ENCODE results near the gene PKNOX1. TPM values are rescaled to one million over a fixed set of nuclear protein-coding genes. Genes with fewer than 3 reads are reported as not detected.
"Not testable (repeated sequence)": the region's sequence is repeated elsewhere in the genome, so short reads cannot be mapped to it uniquely, and the experiment has no call there.

PKNOX1 gene
- polyA plus RNA-seq, 10 donors: 14.3 to 19.9 (median 17.0) TPM

DNA sequence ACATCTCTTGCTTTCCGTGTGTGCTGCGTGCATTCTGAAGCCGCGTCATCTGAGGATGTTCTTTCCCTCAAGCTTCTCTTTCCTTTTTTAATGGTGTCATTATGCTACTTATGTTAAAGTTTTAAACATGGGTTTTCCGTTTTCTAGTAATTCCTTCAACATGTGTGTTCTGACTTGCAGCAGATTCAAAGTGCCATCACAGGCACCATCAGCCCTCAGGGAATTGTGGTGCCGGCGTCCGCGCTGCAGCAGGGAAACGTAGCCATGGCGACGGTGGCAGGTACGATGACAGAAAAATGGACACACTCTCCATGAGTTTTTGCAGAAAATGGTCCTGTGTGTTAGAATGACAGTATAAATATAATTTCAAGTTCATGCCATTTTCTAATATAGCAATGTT, 42.4 kb downstream of the PKNOX1 start:
- DNase-seq: no peak

DNA sequence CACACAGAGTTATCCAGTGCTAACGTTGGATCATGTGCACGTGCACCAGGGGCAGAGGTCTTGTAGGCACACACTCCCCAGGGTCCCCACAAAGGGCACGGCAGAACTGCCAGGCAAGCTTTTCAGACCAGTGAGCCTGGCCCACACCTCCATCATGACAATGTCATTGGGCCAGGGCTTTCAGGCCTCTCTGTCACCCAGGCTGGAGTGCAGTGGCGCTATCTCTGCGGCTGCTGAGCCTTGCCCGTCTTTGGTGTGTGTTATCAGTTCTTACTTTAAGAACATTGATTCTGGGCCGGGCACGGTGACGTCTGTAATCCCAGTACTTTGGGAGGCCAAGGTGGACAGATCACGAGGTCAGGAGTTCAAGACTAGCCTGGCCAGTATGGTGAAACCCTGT, 44.2 kb downstream of the PKNOX1 start:
- DNase-seq: no peak

DNA sequence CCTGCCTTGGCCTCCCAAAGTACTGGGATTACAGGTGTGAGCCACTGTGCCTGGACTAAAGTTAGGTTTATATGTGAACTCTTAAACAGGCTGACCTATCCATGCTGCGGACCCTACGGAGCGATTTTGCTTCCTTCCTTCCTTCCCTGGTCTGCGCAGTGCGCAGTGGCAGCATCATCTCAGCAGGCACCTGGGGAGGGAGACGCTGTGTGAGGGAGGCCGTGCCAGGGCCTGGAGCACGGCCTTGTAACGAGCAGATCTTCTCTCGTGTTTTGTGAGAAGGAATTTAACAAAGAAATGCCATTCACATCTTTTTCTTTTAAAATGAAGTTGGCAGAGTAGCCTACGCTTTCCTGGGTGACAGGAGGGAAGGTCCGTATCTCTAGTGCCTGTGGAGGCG, 45.8 kb downstream of the PKNOX1 start:
- DNase-seq: no peak

DNA sequence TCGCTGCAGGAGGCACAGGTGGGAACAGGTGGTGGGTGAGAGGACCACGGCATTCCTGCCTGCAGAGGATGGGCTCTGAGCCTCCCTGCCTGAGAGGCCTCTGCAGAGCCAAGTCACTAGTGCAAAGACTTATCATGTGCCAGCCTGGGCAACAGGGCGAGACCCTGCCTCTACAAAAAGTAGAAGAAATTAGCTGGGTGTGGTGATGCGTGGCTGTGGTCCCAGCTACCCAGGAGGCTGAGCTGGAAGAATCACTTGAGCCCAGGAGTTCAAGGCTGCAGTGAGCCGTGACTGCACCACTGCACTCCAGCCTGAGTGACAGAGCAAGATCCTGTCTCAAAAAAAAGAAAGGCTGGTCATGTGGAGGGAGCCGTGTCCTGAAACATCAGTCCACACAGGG, 46.4 kb downstream of the PKNOX1 start:
- DNase-seq: no peak

DNA sequence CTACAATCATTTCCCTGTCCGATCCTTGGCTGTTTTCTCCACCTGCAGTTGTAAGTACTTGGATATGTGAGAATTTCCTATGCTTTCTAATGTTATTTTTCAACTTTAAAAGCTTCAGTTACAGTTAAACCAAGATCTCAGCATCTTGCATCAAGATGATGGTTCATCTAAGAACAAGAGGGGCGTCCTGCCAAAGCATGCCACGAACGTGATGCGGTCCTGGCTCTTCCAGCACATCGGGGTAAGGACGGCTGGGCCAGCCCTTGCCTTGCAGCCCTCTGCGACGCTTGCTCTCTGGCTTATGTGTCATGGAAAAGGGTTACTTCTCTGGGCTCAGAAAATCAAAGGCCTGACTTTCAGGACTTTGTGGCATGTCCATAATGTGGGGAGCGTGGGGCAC, 46.8 kb downstream of the PKNOX1 start:
- DNase-seq: no peak

DNA sequence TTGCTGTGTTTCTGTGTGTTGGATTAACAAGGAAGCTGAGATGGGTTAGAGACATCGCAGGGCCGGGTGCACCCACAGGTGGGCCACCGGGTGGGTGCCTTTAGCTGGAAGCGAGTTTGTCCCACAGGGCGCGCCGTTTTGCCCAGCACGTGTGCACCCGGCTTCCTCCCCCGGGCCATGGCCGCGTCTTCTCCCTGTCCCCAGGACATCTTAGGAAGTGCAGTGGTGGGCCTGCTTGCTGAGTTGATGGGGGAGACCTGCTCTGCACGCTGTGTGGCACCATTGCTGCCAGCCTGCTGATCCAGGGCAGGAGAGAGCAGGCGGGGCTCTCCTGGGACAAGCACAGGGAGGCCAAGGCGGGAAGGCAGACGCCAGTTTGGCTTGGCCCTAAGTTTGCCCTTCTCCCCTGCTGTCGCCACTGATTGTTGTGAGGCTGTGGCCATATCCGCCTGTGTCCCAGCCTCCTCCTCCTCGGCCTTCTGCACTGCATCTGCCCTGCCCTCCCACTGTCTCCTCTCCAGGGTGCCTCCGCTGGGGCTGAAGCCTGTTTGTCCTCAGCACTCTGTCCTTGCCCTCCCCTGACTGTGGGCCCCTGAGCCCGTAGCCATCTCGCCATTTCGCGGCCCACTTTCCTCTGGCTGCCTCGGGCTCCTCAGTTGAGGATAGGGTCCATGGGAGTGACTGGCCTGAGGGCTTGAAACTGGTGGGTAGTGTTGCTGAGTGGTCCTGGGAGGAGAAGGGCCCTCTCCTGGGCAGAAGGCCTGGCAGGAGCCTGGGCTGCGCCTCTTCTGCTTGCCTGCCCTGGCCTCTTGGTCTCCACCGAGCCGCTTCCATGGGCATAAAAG, 47.6 kb downstream of the PKNOX1 start:
- DNase-seq: no peak

DNA sequence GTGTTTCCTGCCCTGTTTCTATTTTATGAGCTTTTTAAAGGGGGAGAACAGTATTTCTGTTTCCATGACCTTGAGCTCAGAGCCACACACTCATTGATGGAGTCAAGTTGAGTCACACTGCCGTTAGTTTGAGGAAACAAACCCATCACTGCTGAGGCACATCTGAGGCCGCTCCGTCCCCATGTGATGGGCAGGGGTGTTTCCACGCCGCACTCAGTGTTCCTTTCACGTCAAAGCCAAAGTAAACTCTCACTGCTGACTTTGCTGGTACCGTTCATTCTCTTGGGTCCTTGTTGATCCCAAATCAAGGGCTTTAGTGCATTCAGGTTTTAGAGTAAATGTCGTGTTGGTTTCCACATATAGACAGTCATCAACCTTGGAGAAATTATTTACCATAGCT, 48.8 kb downstream of the PKNOX1 start:
- DNase-seq: no peak

DNA sequence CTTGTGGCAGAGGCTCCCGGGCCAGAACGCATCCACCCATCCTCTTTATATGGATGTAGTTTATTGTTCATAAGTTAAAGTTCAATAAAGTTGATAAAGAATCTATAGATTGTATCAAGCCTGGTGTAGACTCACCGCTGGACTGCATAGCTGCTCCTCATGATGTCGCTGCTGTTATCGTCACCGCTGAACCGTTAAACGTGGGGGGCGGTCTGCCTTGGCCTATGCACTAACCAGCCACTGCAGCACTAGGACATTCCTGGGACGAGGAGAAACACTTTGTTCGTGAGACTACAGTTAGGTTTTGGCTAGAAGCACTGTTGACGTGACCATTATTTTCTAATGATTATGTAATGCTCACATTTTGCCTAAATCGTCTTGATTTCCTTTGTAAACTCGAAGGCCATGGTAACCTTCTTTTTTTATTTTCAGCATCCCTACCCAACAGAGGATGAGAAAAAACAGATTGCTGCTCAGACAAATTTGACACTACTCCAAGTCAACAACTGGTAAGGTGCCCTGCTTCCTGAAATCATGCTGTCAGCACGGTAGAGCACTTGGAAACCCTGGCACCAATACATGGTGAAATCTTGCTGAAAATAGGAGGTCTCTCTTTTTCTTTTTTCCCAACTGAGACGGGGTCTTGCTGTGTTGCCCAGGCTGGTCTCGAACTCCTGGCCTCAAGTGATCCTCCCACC, 50.2 kb downstream of the PKNOX1 start:
- DNase-seq: no peak

DNA sequence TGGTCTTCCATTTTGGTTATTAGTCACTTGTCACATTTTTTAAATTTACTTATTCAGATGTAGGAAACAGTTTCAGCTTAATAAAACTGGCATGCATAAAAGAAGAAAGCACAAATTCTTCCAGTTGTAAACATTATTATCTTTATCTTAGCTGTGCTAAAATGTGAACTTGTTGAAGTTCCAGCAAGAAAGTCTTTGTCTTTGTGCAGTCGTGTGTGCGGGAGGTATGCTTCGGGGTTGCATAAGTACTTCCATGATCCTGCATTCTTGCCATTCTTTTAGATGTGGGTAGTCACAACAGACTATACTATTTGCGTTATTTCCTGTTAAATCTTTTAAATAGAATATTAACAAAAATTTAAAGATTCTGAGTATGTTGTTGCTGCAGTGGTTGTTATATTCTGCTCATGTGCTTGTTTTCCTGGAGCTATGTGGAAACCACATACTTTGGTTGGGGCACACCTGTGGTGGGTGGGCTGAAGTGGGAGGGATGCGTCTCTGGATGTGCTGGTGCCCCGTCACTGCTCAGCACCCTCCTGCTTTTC, 51.3 kb downstream of the PKNOX1 start:
- peak in 1 of 3 donors; percentile 19 for DNase-seq

DNA sequence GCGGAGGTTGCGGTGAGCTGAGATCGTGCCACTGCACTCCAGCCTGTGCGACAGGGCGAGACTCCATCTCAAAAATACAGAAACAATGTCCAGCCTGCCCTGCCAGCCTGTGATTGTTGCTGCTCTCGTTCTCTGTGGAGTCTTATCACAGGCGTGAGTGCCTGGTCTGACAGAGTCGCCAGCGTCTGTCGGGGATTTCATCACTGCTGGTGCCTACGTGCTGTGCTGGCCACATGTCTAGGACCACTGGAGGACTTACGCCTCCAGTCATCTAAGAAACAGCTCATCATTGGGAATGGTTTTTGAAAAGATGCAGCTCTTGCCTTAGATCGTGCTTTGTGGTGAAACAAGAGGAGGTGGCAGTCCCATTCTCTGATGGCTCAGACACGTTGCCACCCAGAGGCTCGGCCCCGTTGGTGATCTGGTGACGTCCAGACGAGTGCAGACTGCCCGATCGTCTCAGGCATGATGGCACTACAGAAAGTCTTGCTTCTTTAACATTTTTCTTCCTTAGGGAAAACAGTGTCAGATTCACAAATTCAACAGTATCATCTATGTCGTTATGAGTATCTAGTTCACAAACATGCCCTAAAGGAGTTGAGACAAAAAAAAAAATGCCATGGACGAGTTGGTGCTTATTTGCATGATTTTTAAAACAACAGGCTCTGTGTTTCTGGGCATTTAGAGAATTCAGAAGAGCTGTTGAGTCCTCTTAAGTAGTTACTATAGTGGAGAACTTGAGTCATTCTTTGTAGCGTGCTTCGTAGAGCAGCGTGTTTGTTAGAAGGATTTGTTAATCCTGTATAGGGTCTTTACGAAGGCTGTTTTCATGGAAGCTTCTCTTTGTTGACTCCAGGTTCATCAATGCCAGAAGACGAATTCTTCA, 53.7 kb downstream of the PKNOX1 start:
- DNase-seq: no peak

DNA sequence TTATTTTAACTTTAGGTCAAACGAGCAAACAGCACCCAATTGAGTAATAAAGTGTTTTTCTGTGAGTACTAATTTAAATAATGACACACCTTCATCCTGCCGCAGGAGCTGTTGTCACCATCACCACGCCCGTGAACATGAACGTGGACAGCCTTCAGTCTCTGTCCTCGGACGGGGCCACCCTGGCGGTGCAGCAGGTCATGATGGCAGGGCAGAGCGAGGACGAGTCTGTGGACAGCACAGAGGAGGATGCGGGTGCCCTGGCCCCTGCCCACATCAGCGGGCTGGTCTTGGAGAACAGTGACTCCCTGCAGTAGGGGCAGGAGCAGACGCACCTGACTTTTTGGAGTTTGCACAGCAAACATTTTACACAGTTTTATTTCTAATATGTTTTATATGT, 55.4 kb downstream of the PKNOX1 start:
- no peak for DNase-seq

DNA sequence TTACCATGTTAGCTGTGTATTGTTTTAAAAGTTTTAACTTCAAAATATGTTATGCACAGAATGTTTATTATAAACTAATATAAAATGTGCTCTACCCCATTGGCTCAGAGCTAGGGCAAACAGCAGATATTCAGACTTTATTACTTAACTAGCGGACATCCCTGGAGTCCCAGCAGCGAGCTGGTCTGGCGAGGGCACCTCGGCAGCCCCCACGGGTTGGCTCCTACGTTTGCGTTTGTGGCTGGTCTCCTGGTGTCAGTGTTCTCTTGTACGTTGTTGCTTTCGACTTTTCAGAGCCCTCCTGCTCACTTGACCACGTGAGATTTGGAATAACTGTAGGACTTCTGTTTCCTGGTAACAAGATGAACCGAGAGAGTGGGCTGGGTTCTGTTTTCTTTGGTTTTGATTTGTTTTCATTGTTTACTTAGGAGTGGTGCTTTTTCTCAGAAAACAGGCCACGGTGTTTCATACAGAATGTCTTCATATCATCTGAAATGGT, 56.8 kb downstream of the PKNOX1 start:
- no peak for DNase-seq

DNA sequence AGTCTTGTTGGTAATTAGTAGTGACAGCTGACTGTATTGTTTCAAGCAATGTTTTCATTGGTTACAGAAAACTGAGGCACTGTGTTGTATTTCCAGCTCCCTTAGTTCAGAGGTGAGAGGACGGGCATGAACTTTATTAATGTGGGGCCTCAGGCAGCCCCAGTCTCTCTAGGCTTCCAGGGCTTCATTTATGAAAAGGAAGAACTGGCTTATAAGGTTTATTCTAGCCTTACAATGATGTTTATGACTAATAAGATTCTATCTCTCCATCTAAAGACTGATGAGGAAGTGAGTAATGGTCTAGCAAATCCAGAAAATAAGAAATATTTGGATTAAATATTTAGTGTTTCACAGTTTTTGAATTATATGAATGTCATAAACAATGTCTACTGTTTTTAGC, 59.7 kb downstream of the PKNOX1 start:
- no peak for DNase-seq

DNA sequence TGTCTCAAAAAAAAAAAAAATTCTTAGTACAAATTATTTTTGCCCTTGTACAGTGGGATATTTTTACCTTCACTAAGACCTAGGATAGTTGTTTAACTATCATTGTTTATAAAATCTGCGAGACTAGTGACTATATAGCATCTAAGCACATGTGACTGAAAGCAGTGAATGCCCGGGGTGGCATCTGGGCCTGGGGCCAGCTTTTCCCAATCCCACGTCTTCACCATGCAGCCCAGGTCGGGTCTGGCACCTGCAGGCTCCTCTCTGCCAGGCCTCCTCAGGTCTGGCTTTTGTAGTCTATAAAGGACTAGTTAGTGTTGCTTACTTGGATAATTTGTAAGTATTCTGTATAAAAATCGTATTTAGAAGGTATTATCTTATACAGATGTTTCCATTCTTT, 60.5 kb downstream of the PKNOX1 start:
- no peak for DNase-seq

DNA sequence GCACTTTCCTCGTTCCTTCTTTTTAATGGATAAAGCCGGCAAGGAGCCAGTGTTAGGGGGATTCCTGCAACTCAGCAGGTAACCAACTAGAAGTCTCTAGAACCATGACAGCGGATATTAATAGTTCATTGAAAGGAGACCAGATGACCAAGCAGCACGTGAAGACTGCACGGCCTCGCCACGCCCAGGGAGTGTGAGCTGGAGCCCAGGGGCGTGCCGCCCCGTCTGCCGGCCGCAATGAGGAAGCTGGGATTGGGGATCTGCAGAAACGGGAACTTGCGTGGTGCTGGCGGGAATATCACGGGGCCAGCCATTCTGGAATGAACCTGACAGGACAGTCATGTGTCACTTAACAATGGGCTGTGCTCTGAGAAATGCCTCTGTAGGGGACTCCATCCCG, 62.5 kb downstream of the PKNOX1 start:
- DNase-seq: not testable (repeated sequence)

DNA sequence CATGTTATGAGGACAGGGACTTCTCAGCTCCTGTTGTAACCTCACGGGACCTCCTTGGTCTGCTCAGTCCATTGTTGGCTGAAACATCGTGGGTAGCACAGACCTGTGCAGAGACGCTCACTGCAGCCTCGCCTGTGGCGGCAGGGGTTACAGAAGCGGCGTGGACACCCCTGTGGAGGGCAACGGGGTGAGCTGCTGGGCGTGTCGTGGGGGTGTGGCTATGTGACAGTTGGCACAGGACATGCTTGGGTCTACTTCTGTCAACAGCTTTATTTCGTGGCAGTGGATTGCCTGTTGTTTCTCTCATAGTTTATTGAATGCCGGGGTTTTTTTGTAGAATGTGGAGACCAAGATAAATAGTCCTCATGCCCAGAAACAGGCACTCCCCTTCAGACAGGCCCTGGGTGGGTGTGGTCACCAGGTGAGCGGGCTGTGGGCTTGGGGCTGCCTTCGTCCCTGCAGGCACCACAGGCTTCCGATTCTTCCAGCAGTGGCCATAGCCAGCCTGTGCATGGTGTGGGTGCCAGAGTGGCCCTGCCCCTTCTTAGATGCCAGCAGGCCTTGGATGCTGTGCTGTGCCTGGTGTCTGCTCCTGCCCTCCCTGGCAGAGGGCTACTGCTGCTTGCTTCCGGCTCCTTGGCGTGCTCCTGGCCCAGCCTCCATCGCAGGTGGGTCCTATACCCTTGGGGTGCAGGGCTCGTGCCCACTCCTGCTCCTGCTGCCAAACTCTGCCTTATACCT, 63.7 kb downstream of the PKNOX1 start:
- not testable (repeated sequence) for DNase-seq

DNA sequence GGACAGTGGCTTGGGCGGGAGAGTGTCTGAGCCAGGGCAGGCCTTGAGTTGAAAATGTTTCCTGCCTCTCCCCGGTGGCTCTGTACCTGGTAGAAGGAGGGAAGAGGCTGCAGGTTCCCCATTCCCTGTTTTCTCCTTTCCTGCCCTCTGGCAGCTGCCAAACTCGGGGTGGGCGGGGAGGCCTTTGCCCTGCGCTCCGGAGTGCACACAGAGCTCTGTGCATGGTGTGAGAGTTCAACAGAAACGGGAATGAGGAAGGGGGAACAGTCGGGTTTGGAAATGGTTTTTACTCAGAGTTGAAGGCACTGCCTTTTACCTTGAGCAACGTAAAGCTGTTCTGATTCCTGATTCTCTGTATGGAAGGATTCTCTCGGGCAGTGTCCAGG, 64.3 kb downstream of the PKNOX1 start:
- not testable (repeated sequence) for DNase-seq

DNA sequence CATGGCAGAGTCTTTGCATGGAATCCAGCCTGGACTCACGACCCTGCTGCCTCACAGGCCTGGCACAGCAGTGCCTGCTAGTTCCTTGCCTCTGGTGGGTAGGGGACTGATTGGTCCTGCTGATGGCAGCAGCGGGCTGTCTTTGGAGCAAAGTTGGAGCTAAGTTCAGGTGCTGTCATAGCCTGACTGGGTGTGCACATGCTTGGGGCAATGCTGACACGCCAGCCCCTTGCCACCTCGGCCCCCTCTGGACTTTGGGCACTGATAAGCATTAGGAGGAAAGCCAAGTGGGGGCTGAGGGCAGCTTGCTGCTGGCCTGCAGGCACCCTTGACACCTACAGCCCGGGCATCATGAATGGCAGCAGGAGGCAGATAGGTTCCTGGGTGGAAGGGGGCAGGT, 67.8 kb downstream of the PKNOX1 start:
- not testable (repeated sequence) for DNase-seq

DNA sequence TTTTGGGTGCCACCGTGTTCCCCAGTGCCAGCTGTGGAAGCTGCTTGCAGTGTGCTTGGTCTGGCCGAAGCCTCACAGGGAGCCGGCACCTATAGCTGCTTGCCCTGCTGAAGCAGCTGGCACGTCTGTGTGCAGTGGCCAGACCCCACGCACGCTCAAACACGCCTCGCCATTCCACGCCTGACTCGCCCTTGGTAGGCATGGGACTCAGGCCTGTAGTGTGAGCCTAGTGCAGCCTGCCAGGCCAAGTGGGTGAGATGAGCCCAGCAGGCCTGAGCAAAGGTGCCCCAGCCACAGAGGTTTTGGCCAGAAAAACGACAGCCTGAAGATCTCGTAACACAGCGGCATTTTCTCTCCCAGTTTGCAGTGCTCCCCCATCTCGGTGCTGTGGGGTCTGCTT, 68.9 kb downstream of the PKNOX1 start:
- DNase-seq: not testable (repeated sequence)

DNA sequence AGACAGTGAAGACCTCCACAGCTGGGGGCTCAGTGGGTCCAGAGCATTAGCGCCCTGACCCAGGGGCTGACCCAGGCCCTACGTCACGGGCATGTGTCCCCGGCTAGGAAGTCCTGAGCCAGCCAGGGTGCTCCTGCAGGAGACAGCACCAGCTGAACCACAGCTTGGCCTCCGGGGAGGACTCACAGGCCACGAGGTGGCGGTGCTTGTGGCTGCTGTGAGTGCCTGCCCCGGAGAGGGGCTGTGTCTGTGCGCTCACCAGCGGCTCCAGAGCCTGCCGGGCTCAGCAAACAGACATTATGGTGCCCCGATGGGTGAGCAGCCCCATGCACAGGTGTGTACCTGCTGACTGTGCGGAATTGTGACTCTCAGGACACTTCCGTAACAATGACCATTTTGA, 70.2 kb downstream of the PKNOX1 start:
- DNase-seq: not testable (repeated sequence)
